ENCODE data around the gene LRRC2. TPM values are rescaled to one million over a fixed set of nuclear protein-coding genes. Genes with fewer than 3 reads are reported as not detected.

LRRC2 gene
- total RNA-seq, 1 donor from 2014 or later = not detected

DNA sequence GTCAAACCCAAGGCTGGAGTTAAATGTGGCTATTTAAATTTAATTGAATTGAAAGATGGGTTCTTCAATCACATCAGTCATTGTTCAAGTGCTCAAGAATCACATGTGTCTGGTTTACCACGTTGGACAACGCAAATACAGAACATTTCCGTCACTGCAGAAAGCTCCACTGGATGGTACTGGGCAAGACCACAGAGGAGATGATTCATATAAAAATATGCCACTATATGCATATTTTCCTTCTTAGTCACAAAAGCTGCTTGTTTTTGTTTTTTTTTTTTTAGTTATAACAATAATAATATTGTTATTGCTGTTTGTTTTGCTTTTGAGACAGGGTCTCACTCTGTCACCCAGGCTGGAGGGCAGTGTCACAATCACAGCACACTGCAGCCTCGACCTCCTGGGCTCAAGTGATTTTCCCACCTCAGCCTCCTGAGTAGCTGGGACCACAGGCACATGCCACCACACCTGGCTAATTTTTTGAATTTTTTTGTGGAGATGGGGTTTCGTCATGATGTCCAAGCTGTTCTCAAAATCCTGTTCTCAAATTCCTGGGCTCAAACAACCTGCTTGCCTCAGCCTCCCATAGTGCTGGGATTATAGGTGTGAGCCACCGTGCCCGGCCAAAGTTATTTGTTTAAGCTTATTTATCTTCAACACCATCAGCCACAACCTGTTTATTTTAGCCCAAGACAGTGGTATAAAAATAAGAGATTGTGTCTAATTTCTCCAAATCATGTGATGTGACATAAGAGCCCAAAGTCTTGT, 48.9 kb downstream of the LRRC2 start:
- Mint-ChIP-seq H3K4me3 (no peak overlapping the region), H3K27ac (no peak overlapping the region), H3K4me1 (no peaks in the 10 kb centered on the region), H3K36me3 (ENCODE audit: low read depth) (no peaks in the 10 kb centered on the region), H3K27me3 (peaks cover 3% of the 10 kb centered on the region), H3K9me3 (no peaks in the 10 kb centered on the region)
- ATAC-seq (ENCODE audit: low read depth) (no peak), DNase-seq (no peak)
- intact Hi-C loops (cut with micrococcal nuclease) = no loop called here
- CTCF ChIA-PET = interaction anchor here (2.2 kb wide), 1 partner anchor 28 kb away, joined by 7 read pairs; no protein-coding TSS in a partner anchor
- POLR2A ChIA-PET = interaction anchor here (0.6 kb wide), 1 partner anchor 428 kb away, joined by 3 read pairs; no protein-coding TSS in a partner anchor
- TF ChIP-seq CTCF (IDR thresholded peaks at IDR 0.05) = no peak

DNA sequence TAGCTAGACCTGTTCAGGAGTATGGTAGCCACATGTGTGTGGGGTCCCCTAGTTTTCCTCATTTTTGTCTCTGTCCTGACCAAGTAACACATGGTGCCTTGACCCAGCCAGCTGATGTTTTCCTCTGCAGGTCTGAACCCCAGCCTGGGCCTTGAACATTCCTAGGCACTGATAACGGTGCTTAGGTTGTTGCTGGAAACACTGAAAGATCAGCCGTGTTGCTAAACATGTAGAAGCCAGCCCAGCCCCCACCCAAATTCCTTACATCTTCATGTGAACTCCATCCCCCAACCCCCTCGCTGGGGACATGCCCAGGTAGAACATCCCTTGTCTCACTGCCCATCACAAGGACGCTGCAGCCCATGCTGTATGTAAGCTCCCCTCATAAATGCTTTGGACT, 49.6 kb downstream of the LRRC2 start:
- ATAC-seq (ENCODE audit: low read depth) (no peak), DNase-seq (no peak)
- CTCF ChIA-PET = interaction anchor here (2.2 kb wide), 1 partner anchor 28 kb away, joined by 7 read pairs; no protein-coding TSS in a partner anchor
- H3K4me3 Mint-ChIP-seq = no peak overlapping the region
- POLR2A ChIA-PET = no interaction called here
- no peak overlapping the region for H3K27ac Mint-ChIP-seq
- no peaks in the 10 kb centered on the region for H3K9me3 Mint-ChIP-seq
- intact Hi-C loops (cut with micrococcal nuclease) = no loop called here
- H3K36me3 Mint-ChIP-seq (ENCODE audit: low read depth) = no peaks in the 10 kb centered on the region
- no peaks in the 10 kb centered on the region for H3K4me1 Mint-ChIP-seq
- H3K27me3 Mint-ChIP-seq = peaks cover 3% of the 10 kb centered on the region
- no peak for TF ChIP-seq CTCF (IDR thresholded peaks at IDR 0.05)

DNA sequence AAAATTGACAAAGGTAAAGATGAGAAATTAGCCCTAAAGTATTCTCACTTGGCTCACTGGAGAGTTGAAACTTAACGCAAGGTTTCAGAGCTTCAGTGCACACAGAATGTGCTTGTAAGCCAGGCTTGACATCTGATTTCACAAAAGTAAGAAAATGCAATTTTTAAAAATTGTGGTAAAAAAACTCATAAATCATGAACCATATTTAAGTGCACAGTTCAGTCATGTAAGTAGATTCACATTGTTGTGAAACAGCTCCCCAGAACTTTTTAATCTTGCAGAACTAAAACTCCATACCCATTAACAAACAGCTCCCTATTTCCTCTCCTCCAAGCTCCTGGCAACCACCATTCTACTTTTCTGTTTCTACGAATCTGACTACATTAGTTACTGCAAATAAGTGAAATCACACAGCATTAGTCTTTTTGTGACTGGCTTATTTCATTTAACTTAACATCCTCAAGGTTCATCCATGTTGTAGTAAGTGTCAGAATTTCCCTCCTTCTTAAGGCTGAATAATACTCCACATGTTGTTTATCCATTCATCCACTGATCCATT, 53.8 kb downstream of the LRRC2 start:
- intact Hi-C loops (cut with micrococcal nuclease) = no loop called here
- Mint-ChIP-seq H3K9me3 (no peaks in the 10 kb centered on the region), H3K27ac (no peak overlapping the region), H3K27me3 (peaks cover 3% of the 10 kb centered on the region), H3K4me3 (no peak overlapping the region), H3K4me1 (peaks cover 3% of the 10 kb centered on the region), H3K36me3 (ENCODE audit: low read depth) (no peaks in the 10 kb centered on the region)
- no peak for ATAC-seq (ENCODE audit: low read depth)
- CTCF ChIA-PET = no interaction called here
- POLR2A ChIA-PET = no interaction called here
- TF ChIP-seq CTCF (IDR thresholded peaks at IDR 0.05) = no peak
- DNase-seq = no peak

GRCh38 chr3:46509661-46510187, 56.4 kb downstream of the LRRC2 start:
- H3K9me3 Mint-ChIP-seq = peaks cover 6% of the 10 kb centered on the region
- intact Hi-C loops (cut with micrococcal nuclease) = no loop called here
- H3K27me3 Mint-ChIP-seq = peaks cover 3% of the 10 kb centered on the region
- ChIA-PET POLR2A (interaction anchor here (1.4 kb wide), 1 partner anchor 29 kb away, joined by 5 read pairs; no protein-coding TSS in a partner anchor), CTCF (interaction anchor here (1.3 kb wide), 1 partner anchor 21 kb away, joined by 7 read pairs; no protein-coding TSS in a partner anchor)
- no peak for DNase-seq
- H3K4me1 Mint-ChIP-seq = peaks cover 13% of the 10 kb centered on the region
- no peak for TF ChIP-seq CTCF (IDR thresholded peaks at IDR 0.05)
- no peak for ATAC-seq (ENCODE audit: low read depth)
- no peak overlapping the region for H3K4me3 Mint-ChIP-seq
- no peak overlapping the region for H3K27ac Mint-ChIP-seq
- H3K36me3 Mint-ChIP-seq (ENCODE audit: low read depth) = no peaks in the 10 kb centered on the region

All from activated B cell treated with CpG ODN at 0.5 μM for 24 hours (primary cell).